ENCODE results near the gene TNFRSF13B.

- TF ChIP-seq CTCF (conservative IDR thresholded peaks at IDR 0.05 in 1 of 2, IDR thresholded peaks at IDR 0.05 in 1 of 2; ENCODE audit: low read depth in 1 of 2, low read length in 2 of 2) (no peak), EZH2 (IDR thresholded peaks at IDR 0.05; ENCODE audit: low read length, missing control alignments) (no peak)
Observed at GRCh38 chr17:17017343-17018014, 45.6 kb upstream of the TNFRSF13B start.
